OCI-M2 (cell line): ENCODE measurements around the gene ACOXL.

Experiments used
- DNase-seq: peaks from one replicate; lab custom pipeline; 2025; ENCODE audit not compliant: unreplicated experiment; lab: John Stamatoyannopoulos, UW

The ACOXL gene

DNA sequence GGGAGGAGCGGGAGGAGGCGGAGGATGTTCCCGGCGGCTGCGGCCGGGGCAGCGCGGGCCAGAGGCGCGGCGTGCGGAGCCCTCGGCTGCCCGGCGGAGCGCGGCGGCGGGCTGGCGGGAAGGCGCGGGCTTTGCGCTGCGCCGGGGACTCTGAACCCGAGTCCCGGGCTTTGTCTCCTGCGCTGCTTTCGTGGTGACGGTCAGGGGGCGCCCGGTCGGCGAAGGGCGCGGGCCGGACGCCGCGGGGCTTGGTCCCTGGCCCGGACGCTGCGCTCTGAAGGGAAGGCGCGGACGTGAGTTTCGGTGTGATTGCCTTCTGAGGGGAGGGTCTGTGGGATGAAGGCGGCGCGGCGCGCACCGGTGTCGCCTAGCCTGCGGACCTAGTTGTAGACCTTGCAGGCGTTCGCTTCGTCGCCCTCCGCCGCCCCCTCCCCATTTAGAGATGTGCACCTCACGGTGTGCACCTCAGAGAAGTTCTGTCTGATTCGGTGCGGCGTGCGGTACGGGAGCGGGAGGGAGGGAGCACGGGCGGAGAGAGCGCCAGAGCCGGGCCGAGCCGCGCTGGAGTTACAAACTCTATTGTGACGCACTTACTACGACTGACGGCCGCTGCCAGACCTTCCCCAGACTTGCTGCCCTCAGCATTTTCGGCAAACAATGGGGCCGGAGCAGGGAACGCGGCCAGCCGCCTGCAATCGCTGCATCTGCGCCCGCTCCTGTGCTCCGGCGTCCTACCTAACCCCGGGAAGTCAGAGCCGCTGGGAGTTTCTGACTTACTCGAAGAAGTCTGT, 390.5 kb downstream of the ACOXL start:
- DNase-seq: no peak

DNA sequence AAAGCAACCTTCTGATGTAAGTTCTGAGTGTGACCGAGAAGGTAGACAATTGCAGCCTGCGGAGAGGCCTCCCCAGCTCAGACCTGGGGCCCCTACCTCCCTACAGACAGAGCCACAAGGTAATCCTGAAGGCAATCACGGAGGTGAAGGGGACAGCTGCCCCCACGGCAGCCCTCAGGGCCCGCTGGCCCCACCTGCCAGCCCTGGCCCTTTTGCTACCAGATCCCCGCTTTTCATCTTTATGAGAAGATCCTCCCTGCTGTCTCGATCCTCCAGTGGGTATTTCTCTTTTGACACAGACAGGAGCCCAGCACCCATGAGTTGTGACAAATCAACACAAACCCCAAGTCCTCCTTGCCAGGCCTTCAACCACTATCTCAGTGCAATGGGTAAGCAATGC, 391.4 kb downstream of the ACOXL start:
- DNase-seq: no peak

DNA sequence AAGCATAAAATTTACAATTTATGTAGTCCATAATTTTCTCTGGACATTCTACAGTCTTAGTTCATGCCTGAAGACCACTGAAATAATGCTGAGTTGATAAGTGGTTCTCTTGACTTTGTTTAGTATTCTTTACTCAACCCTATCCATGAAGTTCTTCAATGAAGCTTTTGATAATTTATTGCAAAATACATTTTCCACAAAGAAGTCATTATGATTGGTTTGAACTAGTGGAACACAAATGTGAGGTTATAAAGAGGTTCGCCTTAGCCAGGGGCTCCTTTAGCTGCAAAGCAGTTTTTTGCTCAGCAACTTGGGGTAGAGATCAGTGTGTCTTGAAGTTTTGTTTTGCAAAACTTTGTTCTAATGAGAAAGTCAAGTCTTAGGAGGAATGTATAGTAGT, 394.2 kb downstream of the ACOXL start:
- no peak for DNase-seq

DNA sequence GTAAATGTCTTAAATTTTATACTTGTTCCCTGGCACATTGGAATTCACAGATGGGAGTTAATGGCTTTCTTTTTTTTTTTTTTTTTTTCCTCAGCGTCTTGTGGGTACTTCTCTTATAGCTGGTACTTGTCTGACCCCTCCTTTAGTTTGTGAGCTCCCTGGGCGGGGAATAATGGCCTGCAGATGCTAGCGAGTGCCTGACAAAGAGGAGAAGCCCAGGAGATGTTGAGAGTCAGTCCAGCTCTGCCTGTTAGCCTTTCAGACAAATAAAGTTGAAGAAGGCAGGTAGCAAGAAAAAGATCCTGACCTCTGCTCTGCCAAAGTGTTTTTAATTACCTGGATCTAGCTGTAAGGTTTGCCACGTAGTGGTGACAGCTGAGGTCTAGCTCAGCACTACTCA, 395.0 kb downstream of the ACOXL start:
- DNase-seq: no peak

GRCh38 chr2:111128096-111128495, 395.7 kb downstream of the ACOXL start:
- no peak for DNase-seq

DNA sequence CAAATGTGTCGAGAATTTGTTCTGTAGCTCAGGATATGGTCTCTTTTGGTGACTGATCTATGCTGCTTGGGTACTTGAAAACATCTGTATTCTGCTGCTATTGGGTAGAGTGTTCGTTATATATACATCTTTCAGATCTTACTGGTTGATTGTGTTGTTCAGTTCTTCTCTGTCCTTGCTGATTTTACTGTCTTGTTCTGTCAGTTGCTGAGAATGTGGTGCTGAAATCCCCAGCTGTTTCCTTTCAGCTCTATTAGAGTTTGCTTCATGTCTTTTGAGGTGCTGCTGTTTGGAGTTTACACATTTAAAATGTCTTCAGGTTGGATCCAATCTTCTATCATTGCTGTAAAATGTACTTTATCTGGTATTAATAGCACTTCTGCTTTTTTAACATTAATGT, 401.2 kb downstream of the ACOXL start:
- DNase-seq: no peak

DNA sequence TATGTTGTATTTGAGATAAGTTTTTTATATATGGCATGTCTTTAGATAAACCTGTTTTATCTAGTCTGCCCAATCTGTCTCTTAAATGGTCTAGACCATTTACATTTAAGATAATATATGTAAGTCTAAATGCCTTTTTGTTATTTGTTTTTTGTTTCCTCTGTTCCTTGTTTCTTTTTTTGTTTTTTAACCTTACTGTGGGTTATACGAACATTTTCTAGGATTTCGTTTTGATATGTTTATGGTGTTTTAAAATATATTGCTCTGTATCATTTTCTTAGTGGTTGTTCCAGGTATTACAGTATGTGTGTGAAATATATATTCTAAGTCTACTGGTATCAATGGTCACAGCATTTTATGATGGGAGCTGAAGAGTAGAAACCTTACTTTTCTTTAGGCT, 401.7 kb downstream of the ACOXL start:
- no peak for DNase-seq

GRCh38 chr2:111135237-111135909, 403.0 kb downstream of the ACOXL start:
- no peak for DNase-seq

- no peak for DNase-seq
These were observed 403.5 kb downstream of the ACOXL start for GRCh38 chr2:111135910-111136297.

DNA sequence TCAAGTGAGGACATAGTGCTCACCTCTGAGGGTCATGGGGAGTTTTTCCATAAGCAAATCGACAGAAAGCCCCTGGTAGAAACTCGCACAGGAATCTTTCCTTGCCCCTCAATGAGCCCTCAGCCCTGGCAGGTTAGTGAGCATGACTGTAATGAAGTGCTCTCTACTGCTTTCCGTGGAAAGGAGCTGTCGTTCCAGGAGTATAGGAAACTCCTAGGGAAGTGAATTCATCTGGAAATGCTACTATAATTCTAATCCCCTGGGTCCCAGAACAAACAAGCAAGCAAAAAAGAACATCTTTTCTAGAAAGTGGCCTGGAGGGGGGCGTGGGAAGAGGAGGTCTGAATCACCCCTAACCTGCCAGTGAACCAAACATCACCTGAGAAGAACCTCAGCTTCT, 406.5 kb downstream of the ACOXL start:
- no peak for DNase-seq

- DNase-seq: no peak
These were observed 407.4 kb downstream of the ACOXL start for GRCh38 chr2:111139637-111140317.

DNA sequence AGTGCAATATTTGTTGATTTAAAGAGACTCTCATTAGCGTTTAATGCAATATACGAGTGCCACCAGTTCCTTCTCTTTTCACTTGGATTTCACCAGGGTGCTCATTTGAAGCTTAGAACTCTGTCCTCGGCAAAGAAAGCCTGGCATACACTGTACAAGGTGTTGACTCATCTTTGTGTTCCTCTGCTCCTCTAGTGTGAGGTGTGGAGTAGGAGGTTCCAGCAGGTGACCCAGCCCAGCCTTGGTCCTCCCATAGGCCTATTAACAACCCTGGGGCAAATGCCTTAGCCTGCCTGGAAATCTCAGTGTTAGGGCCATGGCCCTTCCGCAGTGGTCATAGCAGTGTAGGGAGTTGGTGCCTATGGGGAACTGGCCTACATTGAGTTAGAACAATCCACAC, 408.4 kb downstream of the ACOXL start:
- DNase-seq: no peak

DNA sequence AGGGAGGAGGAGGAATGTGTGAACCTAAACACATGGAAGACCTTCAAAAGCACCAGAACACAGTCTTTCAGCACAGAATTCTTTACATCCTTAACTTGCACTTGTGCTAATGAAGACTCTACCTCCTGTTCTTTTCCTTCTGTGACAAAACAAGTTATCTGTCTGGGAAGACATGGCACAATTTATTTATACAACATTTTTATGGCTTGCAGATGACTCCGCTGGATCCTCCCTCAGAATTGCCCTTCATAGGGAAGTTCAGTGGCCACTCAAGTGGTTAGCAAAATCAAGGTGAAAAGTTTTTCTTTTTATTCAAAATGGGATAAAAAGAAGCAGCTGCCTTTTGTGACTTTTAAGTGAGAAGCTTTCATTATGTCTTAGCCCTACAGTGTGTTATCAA, 409.7 kb downstream of the ACOXL start:
- no peak for DNase-seq

DNA sequence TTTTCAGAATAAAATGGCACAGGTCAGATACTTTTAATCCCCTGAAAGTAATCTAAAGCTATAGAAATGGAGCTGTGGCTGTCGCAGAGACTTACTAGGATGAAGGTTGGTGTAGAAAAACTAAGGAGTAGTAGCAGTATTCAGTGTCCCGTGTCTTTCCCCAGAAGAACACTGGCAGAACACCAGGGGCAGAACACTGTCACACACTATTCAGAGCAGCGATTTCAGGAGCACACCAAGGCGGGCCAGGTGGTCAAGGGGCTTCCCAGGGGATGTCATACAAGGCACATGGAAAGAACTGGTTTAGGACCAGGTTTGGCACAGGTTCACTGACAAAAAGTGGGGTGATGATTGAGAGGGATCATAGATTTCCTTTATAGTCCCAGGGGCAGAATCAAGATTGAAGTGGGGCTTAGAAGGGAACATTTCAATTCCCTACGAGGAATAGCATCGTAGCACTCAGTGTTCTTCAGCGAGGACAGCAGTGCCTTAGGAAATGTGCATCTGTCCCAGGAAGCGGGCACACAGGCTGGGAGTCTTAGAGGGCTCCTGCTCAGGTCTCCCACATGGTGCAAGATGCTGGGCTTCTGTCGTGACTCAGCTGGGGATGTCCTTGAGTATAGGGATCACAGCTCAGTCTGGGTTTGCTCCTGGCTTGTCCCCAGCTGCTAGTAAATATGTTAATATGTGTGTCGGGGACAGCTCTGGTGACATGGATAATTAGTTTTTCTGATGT, 410.9 kb downstream of the ACOXL start:
- no peak for DNase-seq

GRCh38 chr2:111143843-111144198, 411.4 kb downstream of the ACOXL start:
- no peak for DNase-seq

- no peak for DNase-seq
These were observed 412.9 kb downstream of the ACOXL start for GRCh38 chr2:111145103-111145760.

DNA sequence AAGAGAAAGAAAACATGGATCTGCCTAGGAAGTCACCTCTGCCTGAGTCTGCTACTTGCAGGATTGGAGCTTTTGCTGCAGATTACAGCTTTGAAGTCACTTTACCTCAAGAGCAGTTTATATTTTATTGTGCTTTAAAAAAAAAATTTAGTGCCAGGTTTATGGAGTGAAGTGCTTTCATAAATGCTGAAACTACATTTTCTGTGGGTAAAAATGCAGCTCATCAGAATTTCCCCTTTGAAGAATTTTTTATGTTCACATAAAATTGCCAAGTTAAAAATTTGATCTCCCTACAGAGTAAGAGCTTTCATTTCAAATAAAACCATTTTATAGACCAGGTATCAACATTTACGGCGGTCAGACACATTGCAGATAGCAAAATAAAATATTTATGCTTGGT, 413.6 kb downstream of the ACOXL start:
- no peak for DNase-seq

- DNase-seq: no peak
These were observed 416.0 kb downstream of the ACOXL start for GRCh38 chr2:111148225-111148873.

GRCh38 chr2:111148925-111149324, 416.6 kb downstream of the ACOXL start:
- no peak for DNase-seq

- DNase-seq: no peak
These were observed 417.6 kb downstream of the ACOXL start for GRCh38 chr2:111149882-111150455.
